GM20431 (cell line): ENCODE data around the gene TEC.
"Not testable (repeated sequence)": the region's sequence is repeated elsewhere in the genome, so short reads cannot be mapped to it uniquely, and the experiment has no call there.

Experiments
- in situ Hi-C: fragments of 300-500 bp; cut with MseI, MboI; formaldehyde crosslinking; loops from one replicate; pipeline ENCODE4 v1.15.0; 2020; ENCODE audit warnings: low sequenced_read_pairs; ENCODE audit not compliant: unreplicated experiment

TEC gene

GRCh38 chr4:48268956-48269860 is at the start of gene TEC:
Gene TEC, minus strand, starts transcription at chr4:48269838. Its CDS starts 41,224 bp downstream, at chr4:48228614.
- in situ Hi-C loops, result no loop called here

DNA sequence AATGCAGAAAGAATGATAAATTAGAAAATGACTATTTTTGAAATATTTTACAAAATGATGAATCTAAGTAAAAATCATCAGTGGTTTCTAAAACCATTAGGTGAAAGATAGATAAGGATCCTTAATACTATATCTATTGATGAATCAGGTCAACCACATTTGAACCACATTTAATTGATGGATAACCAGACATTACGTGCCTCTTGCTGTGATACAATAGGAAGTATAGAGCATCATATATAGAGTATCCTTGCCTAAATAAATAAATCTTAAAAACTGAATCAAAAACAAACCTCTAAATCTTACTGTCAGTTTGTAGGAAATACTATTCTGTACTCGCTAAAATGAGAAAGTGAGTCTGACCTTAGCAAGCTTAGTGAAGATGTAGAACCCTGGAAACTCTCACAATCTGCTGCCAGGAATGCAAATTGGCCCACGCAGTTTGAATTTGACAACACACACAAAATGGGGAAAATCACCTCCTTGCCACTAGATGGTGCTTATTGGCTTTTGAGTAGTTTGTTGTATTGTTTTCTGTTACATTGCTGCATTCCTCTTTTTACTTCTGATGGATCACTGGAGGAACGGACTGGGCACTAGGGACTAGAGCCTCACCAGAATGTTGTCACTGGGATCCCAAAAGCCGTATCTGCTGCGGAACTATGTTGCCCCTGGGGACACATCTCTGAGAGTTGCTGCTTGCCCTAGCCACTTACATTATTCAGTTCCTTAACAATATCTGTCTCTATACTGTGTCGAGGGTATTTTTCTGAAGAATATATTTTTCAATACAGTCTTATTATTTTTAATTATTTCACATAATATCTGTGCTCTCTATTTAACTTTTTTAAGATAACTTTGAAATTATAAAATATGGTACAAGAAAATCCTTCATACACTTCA is 46.3 kb upstream of the TEC start:
- in situ Hi-C loops, result no loop called here

- in situ Hi-C loops, result not testable (repeated sequence)
Measured at GRCh38 chr4:48314746-48315145, 45.1 kb upstream of the TEC start.

DNA sequence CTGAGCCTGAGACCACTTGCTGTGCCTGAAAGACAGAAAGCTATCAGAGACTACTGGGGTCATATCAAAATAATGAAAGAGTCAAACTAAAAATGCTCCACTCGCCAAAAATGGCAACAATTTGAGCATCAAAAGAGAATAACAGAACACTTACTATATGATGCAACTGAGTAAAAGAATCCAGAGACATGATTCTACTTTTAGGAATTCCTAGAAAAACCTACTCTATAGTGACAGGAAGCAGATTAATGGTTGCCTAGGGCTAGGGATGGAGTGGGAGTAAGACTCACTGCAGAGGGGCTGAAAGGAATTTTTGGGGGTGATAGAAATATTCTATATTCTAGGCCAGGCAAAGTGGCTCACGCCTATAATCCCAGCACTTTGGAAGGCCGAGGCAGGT is 42.3 kb upstream of the TEC start:
- in situ Hi-C loops, result no loop called here

- in situ Hi-C loops, result no loop called here
Measured at GRCh38 chr4:48308901-48309300, 39.3 kb upstream of the TEC start.

DNA sequence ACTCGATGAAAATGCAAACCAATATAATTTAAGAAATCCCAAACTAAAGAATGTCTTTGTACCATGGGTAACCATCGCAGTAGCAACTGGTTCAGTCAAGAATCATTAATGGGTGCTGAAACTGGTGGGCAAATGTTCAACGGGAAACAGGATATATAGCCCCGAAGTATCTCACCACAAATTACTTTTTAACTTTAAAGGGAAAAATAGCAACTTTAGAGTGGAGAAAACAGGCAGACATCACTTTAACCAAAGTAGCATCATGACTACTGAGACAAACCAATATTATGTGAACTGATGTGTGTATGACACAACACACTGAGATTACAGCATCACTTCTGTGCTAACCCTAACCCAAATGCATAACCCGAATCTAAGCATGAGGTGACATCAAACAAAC is 37.9 kb upstream of the TEC start:
- in situ Hi-C loops, result no loop called here

- in situ Hi-C loops, result no loop called here
Measured at GRCh38 chr4:48305508-48305907, 35.9 kb upstream of the TEC start.

- in situ Hi-C loops, result no loop called here
Measured at GRCh38 chr4:48300004-48300403, 30.4 kb upstream of the TEC start.

GRCh38 chr4:48299560-48299959 is 29.9 kb upstream of the TEC start:
- in situ Hi-C loops, result no loop called here

- in situ Hi-C loops, result no loop called here
Measured at GRCh38 chr4:48297256-48297846, 27.7 kb upstream of the TEC start.

DNA sequence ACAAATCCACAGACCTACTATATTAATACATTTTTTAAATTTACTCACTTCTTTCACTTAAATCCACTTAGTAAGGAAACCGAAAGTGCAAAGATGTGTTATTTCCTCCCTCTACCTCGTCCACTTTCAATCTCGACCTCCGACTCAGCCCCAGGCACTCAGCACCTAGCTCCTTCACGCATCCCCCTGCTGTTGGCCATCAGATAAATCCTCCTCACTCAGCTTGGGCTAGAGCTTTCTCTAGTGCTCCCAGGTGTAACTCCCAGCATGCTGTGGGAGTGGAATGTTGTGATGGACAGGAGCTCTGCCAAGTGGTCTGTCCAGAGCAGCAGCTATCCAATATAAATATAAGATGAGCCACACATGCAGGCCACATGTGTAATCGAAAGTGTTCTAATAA is 26.7 kb upstream of the TEC start:
- in situ Hi-C loops, result no loop called here

GRCh38 chr4:48295116-48295515 is 25.5 kb upstream of the TEC start:
- in situ Hi-C loops, result no loop called here

GRCh38 chr4:48292218-48292790 is 22.7 kb upstream of the TEC start:
- in situ Hi-C loops, result not testable (repeated sequence)

- in situ Hi-C loops, result no loop called here
Measured at GRCh38 chr4:48290146-48290772, 20.6 kb upstream of the TEC start.

- in situ Hi-C loops, result not testable (repeated sequence)
Measured at GRCh38 chr4:48286060-48286459, 16.4 kb upstream of the TEC start.

DNA sequence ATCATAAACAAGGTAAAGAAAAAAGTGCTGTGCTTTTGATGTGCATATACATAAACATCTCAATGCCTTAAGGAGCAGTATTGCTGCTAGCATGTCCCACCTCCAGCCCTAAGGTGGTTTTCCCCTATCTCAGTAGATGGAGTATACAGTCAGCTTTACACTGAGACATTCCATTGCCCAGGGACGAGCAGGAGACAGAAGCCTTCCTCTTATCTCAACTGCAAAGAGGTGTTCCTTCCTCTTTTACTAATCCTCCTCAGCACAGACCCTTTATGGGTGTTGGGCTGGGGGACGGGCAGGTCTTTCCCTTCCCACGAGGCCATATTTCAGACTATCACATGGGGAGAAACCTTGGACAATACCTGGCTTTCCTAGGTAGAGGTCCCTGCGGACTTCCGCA is 16.0 kb upstream of the TEC start:
- in situ Hi-C loops, result not testable (repeated sequence)

- in situ Hi-C loops, result no loop called here
Measured at GRCh38 chr4:48275686-48276085, 6.0 kb upstream of the TEC start.

DNA sequence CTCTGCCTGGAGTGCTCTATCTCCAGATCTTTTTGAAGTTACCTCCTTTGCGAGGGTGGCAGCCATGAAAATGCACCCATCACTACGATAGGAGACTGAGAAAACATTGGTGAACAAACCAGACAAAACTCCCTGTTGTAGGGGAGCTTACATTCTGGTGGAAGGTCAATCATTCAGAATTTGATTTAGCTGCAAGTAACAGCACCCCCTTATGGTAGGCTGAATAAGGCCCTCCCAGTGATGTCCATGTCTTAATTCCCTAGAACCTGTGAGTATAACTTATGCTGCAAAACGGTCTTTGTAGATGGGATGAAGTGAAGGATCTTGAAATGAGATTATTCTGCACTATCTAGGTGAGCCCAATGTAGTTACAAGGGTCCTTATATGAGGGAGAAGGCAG is 5.6 kb upstream of the TEC start:
- in situ Hi-C loops, result no loop called here

- in situ Hi-C loops, result no loop called here
Measured at GRCh38 chr4:48271626-48272025, 2.0 kb upstream of the TEC start.

GRCh38 chr4:48270951-48271473 is 1.4 kb upstream of the TEC start:
- in situ Hi-C loops, result no loop called here
